ENCODE measurements around the gene RAPGEF1. TPM values are rescaled to one million over a fixed set of nuclear protein-coding genes. Genes with fewer than 3 reads are reported as not detected.
A peak's percentile ranks its signal among the peaks of the same experiment; 100 is the strongest.

Gene RAPGEF1
- total and polyA plus RNA-seq, 2 of the 13 experiments (the other 11 are each of a cell fraction or from before 2014, with no cell fraction given) = 21.2 to 38.9 TPM

DNA sequence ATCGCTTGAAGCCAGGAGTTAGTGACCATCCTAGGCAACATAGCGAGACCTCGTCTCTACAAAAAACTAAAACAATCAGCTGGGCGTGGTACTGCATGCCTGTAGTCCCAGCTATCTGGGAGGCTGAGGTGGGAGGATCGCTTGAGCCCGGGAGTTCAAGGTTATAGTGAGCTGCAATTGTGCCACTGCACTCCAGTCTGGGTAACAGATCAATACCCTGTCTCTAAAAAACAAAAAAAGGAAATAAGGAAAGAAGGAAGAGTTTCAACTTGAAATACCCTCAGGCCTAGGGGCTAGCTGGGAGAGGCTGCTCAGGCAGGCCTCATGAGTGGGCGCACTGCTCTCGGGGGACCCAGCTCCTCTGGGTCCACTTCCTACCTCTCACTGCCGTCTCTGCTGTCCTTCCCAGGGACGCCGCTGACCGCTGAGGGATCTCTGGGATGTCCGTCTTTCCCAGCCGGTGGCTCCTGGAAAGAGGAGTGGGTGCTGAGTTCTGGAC lies 138.1 kb downstream of the RAPGEF1 start (continued):
- no peak for TF ChIP-seq SALL2 (CRISPR knock-in tag; IDR thresholded peaks at IDR 0.05)
- no peak for TF ChIP-seq REST (IDR thresholded peaks at IDR 0.05; ENCODE audit: borderline replicate concordance in 1 of 2, low read depth in 1 of 2, low read length in 2 of 2)
- TF ChIP-seq ZNF326 (CRISPR knock-in tag; IDR thresholded peaks at IDR 0.05; ENCODE audit: borderline replicate concordance) = no peak
- peak; percentile 95 for TF ChIP-seq ONECUT2 (CRISPR knock-in tag; IDR thresholded peaks at IDR 0.05)
- TF ChIP-seq SATB2 (CRISPR knock-in tag; IDR thresholded peaks at IDR 0.05) = no peak
- TF ChIP-seq RBFOX2 (IDR thresholded peaks at IDR 0.05; ENCODE audit: low read depth, low read length) = no peak
- no peak for TF ChIP-seq GTF2F1 (IDR thresholded peaks at IDR 0.05; ENCODE audit: low read length)
- TF ChIP-seq NONO (IDR thresholded peaks at IDR 0.05) = no peak
- no peak; the same call in 1 of the 2 replicates for TF ChIP-seq NONO (CRISPR knock-in tag; conservative IDR thresholded peaks at IDR 0.05)
- no peak for TF ChIP-seq GFI1 (CRISPR knock-in tag; IDR thresholded peaks at IDR 0.05; ENCODE audit: borderline replicate concordance)
- no peak for TF ChIP-seq ZBTB1 (CRISPR knock-in tag; IDR thresholded peaks at IDR 0.05; ENCODE audit: borderline replicate concordance)
- no peak for TF ChIP-seq MZF1 (CRISPR knock-in tag; IDR thresholded peaks at IDR 0.05; ENCODE audit: borderline replicate concordance)
- TF ChIP-seq NFIC (IDR thresholded peaks at IDR 0.05; ENCODE audit: low read length) = no peak
- no peak for TF ChIP-seq BATF2 (CRISPR knock-in tag; IDR thresholded peaks at IDR 0.05)
- TF ChIP-seq ZBED4 (CRISPR knock-in tag; IDR thresholded peaks at IDR 0.05; ENCODE audit: borderline replicate concordance) = peak; percentile 62; the same call in 1 of the 2 replicates
- no peak for TF ChIP-seq NFYC (CRISPR knock-in tag; IDR thresholded peaks at IDR 0.05)
- no peak for TF ChIP-seq POLR2G (IDR thresholded peaks at IDR 0.05; ENCODE audit: low read depth, low read length)
- TF ChIP-seq, protein P1, sequence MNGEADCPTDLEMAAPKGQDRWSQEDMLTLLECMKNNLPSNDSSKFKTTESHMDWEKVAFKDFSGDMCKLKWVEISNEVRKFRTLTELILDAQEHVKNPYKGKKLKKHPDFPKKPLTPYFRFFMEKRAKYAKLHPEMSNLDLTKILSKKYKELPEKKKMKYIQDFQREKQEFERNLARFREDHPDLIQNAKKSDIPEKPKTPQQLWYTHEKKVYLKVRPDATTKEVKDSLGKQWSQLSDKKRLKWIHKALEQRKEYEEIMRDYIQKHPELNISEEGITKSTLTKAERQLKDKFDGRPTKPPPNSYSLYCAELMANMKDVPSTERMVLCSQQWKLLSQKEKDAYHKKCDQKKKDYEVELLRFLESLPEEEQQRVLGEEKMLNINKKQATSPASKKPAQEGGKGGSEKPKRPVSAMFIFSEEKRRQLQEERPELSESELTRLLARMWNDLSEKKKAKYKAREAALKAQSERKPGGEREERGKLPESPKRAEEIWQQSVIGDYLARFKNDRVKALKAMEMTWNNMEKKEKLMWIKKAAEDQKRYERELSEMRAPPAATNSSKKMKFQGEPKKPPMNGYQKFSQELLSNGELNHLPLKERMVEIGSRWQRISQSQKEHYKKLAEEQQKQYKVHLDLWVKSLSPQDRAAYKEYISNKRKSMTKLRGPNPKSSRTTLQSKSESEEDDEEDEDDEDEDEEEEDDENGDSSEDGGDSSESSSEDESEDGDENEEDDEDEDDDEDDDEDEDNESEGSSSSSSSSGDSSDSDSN (CRISPR knock-in tag; IDR thresholded peaks at IDR 0.05) = no peak
